HG02678 (cell line): Measurements from ENCODE around the gene E4F1.

ENCODE experiments used
- ATAC-seq: cut with Tn5 transposase; IDR thresholded peaks from one replicate; pipeline ENCODE4 v1.9.1; 2021; ENCODE audit warnings: mild to moderate bottlenecking, moderate library complexity; ENCODE audit not compliant: unreplicated experiment

E4F1 gene

GRCh38 chr16:2228161-2228824, 4.9 kb downstream of the E4F1 start:
- no peak for ATAC-seq

- ATAC-seq, result no peak
Measured at GRCh38 chr16:2229091-2229490, 5.7 kb downstream of the E4F1 start.

GRCh38 chr16:2229632-2230250, 6.3 kb downstream of the E4F1 start:
- ATAC-seq, result no peak

GRCh38 chr16:2230376-2230775, 7.0 kb downstream of the E4F1 start:
- ATAC-seq, result no peak

GRCh38 chr16:2231016-2231931, 7.9 kb downstream of the E4F1 start:
- no peak for ATAC-seq

- ATAC-seq, result no peak
Measured at GRCh38 chr16:2232094-2232990, 9.0 kb downstream of the E4F1 start.

GRCh38 chr16:2233046-2233775, 9.8 kb downstream of the E4F1 start:
- ATAC-seq, result no peak

GRCh38 chr16:2233872-2234812, 10.8 kb downstream of the E4F1 start:
- ATAC-seq, result no peak

GRCh38 chr16:2234813-2235170, 11.4 kb downstream of the E4F1 start:
- no peak for ATAC-seq

GRCh38 chr16:2235234-2235651, 11.9 kb downstream of the E4F1 start:
- no peak for ATAC-seq

GRCh38 chr16:2235695-2236336, 12.4 kb downstream of the E4F1 start:
- ATAC-seq, result no peak

- ATAC-seq, result no peak
Measured at GRCh38 chr16:2236337-2237101, 13.1 kb downstream of the E4F1 start, which contains the start of gene DNASE1L2. TSS of gene DNASE1L2 (plus strand) at chr16:2236444. CDS start at chr16:2236817, 373 bp downstream.

GRCh38 chr16:2237102-2237482, 13.7 kb downstream of the E4F1 start:
- ATAC-seq, result no peak

GRCh38 chr16:2237493-2238149, 14.2 kb downstream of the E4F1 start:
- ATAC-seq, result no peak

- no peak for ATAC-seq
Measured at GRCh38 chr16:2238150-2238837, 14.9 kb downstream of the E4F1 start.

- no peak for ATAC-seq
Measured at GRCh38 chr16:2238838-2239675, 15.7 kb downstream of the E4F1 start.
